Nephron progenitor cell (in vitro differentiated cells): ENCODE data around the gene PEX16.

Experiments used
- DNase-seq: peaks from one replicate; pipeline ENCODE4 v3.0.0; 2021
- H3K27ac Mint-ChIP-seq: 2 replicates; pipeline ENCODE4 v1.8.0; 2021; ENCODE audit warnings: mild to moderate bottlenecking, moderate library complexity, mixed read lengths
- H3K27me3 Mint-ChIP-seq: 2 replicates; pipeline ENCODE4 v1.8.0; 2021; ENCODE audit warnings: mild to moderate bottlenecking, low read depth, mixed read lengths; ENCODE audit not compliant: poor library complexity
- H3K36me3 Mint-ChIP-seq: 2 replicates; pipeline ENCODE4 v1.8.0; 2021; ENCODE audit warnings: low read depth, mixed read lengths
- H3K4me1 Mint-ChIP-seq: 2 replicates; pipeline ENCODE4 v1.8.0; 2021; ENCODE audit warnings: mixed read lengths
- H3K4me3 Mint-ChIP-seq: 2 replicates; pipeline ENCODE4 v1.8.0; 2021; ENCODE audit warnings: mild to moderate bottlenecking, moderate library complexity, mixed read lengths
- H3K9me3 Mint-ChIP-seq: 2 replicates; pipeline ENCODE4 v1.8.0; 2021; ENCODE audit warnings: mild to moderate bottlenecking, moderate library complexity, mixed read lengths
- TF ChIP-seq, protein P1 (sequence below): fragments of 200-600 bp; sonication (generic); IDR thresholded peaks from 2 replicates; pipeline ENCODE4 v1.5.0; 2021; ENCODE audit warnings: antibody characterized with exemption

The PEX16 gene

GRCh38 chr11:45889966-45890365 is 27.7 kb downstream of the PEX16 start:
- TF ChIP-seq, protein P1, sequence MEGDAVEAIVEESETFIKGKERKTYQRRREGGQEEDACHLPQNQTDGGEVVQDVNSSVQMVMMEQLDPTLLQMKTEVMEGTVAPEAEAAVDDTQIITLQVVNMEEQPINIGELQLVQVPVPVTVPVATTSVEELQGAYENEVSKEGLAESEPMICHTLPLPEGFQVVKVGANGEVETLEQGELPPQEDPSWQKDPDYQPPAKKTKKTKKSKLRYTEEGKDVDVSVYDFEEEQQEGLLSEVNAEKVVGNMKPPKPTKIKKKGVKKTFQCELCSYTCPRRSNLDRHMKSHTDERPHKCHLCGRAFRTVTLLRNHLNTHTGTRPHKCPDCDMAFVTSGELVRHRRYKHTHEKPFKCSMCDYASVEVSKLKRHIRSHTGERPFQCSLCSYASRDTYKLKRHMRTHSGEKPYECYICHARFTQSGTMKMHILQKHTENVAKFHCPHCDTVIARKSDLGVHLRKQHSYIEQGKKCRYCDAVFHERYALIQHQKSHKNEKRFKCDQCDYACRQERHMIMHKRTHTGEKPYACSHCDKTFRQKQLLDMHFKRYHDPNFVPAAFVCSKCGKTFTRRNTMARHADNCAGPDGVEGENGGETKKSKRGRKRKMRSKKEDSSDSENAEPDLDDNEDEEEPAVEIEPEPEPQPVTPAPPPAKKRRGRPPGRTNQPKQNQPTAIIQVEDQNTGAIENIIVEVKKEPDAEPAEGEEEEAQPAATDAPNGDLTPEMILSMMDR: no peak
- H3K36me3 Mint-ChIP-seq: no peaks in the 10 kb centered on the region
- no peak overlapping the region for H3K27ac Mint-ChIP-seq
- no peaks in the 10 kb centered on the region for H3K9me3 Mint-ChIP-seq
- DNase-seq: no peak
- H3K4me3 Mint-ChIP-seq: no peak overlapping the region
- peaks cover 61% of the 10 kb centered on the region for H3K27me3 Mint-ChIP-seq
- H3K4me1 Mint-ChIP-seq: peaks cover 21% of the 10 kb centered on the region

- Mint-ChIP-seq H3K27ac (no peak overlapping the region), H3K4me3 (no peak overlapping the region), H3K9me3 (no peaks in the 10 kb centered on the region), H3K27me3 (peaks cover 63% of the 10 kb centered on the region), H3K4me1 (peaks cover 18% of the 10 kb centered on the region), H3K36me3 (no peaks in the 10 kb centered on the region)
- no peak for DNase-seq
- TF ChIP-seq, protein P1: no peak
These were observed 28.1 kb downstream of the PEX16 start for GRCh38 chr11:45889555-45889954.

DNA sequence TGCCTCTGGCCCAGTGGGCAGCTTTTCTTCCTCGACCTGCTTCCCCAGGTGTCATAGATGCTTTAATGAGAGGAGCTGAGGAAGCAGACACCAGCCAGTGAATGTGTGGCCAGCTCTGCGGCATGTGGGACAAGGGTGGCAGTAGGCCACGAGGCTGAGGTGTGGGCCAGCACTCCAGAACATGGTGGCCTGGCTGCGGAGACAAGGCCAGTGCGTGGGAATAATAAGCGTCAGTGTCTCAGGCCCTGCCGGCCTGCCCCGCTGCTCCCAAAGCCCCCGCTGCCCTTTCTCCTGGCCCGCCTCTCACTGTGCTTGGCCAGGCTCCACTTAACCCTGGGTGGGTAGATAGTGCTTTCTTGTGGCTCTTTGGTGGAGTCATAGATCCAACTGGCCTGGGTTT is 30.1 kb downstream of the PEX16 start:
- Mint-ChIP-seq H3K4me1 (peaks cover 5% of the 10 kb centered on the region), H3K4me3 (peak overlapping the region; percentile 44), H3K36me3 (no peaks in the 10 kb centered on the region), H3K9me3 (no peaks in the 10 kb centered on the region), H3K27me3 (peaks cover 69% of the 10 kb centered on the region), H3K27ac (no peak overlapping the region)
- TF ChIP-seq, protein P1: no peak
- no peak for DNase-seq

- no peak overlapping the region for H3K27ac Mint-ChIP-seq
- H3K36me3 Mint-ChIP-seq: no peaks in the 10 kb centered on the region
- H3K9me3 Mint-ChIP-seq: no peaks in the 10 kb centered on the region
- TF ChIP-seq, protein P1: no peak
- H3K4me3 Mint-ChIP-seq: peak overlapping the region; percentile 52
- DNase-seq: no peak
- H3K27me3 Mint-ChIP-seq: peaks cover 69% of the 10 kb centered on the region
- H3K4me1 Mint-ChIP-seq: peaks cover 5% of the 10 kb centered on the region
These were observed 30.7 kb downstream of the PEX16 start for GRCh38 chr11:45886816-45887520.

DNA sequence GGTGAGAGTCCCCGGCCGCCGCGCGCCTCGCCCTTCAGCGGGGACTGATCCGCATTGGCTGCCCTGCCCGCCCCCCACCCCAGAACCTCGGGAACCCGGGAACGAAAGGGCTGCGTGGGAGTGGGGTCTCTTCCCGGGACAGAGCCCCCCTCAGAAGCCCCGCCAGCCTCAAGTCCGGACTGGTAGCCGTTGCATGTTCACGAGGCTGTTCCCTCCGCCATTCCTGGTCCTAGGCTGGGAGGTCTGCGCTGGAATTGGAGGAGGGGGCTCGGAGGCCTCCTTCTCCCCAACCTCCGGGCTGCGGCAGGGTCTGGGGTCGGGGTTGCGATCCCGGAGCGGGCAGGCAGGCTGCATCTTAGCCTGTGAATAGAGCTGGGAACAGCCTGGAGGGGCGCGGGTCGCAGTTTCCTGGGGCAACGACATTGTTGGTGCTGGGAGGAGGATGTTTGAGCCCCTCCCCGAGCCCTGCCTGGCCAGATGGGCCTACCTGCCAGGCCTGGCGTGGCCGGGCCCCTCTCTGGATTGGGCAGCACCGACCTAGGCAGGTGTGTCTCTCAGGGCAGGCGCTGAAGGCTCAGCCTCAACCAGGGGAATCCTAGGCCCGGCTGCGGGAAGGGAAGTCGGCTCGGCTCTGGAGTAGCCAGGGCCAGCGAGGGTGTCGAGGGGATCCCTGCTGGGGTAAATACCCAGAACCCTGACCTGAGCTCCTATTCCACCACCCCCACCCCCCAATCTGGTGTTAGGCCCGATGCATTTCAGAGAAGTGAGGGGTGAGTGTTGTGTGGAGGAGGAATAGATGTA is 31.6 kb downstream of the PEX16 start:
- peak; percentile 29 for DNase-seq
- H3K4me1 Mint-ChIP-seq: peaks cover 5% of the 10 kb centered on the region
- no peaks in the 10 kb centered on the region for H3K9me3 Mint-ChIP-seq
- no peak overlapping the region for H3K27ac Mint-ChIP-seq
- no peaks in the 10 kb centered on the region for H3K36me3 Mint-ChIP-seq
- H3K27me3 Mint-ChIP-seq: peaks cover 61% of the 10 kb centered on the region
- H3K4me3 Mint-ChIP-seq: peak overlapping the region; percentile 52
- TF ChIP-seq, protein P1: no peak
